ENCODE data around the gene SERPINB7. TPM values are rescaled to one million over a fixed set of nuclear protein-coding genes. Genes with fewer than 3 reads are reported as not detected.

The SERPINB7 gene
- total RNA-seq, 1 donor from 2014 or later = not detected

DNA sequence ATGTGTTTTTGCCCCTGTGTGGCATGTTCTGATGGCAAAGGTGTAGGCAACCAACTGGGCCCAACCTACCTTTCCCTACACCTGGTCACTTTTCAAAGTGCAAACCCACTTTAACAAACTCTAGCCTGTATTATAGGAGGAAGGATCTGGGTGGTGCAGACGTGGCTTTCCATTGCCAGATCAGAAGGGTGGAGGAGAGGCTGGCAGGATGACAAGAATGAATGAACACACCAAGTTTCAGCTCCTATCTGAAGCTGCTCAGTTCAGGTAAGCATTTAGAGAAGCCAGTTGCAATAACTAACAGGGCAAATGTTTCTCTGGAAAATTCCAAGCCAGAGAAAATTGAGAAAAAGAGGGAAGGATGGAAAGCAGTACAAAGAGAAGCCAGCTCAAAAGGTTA lies 707 bp upstream of the SERPINB7 start:
- Histone ChIP-seq H4K20me1 (ENCODE audit: low read depth) (no peaks in the 10 kb centered on the region), H3K27me3 (no peaks in the 10 kb centered on the region), H2AFZ (replicated peaks) (no peak overlapping the region), H3K9ac (no peak overlapping the region), H3K27ac (no peak overlapping the region), H3F3A (ENCODE audit: low read depth) (no peaks in the 10 kb centered on the region), H3K4me3 (no peak overlapping the region), H3K36me3 (no peaks in the 10 kb centered on the region), H3K4me1 (no peaks in the 10 kb centered on the region), H3K79me2 (ENCODE audit: low read depth) (no peaks in the 10 kb centered on the region), H3K9me3 (ENCODE audit: low read depth) (no peaks in the 10 kb centered on the region), H3K4me2 (no peak overlapping the region)
- no peak for DNase-seq (ENCODE audit: low spot score)
- Mint-ChIP-seq H3K9me3 (no peaks in the 10 kb centered on the region), H3K36me3 (no peaks in the 10 kb centered on the region), H3K4me3 (no peak overlapping the region), H3K4me1 (no peaks in the 10 kb centered on the region), H3K27ac (no peak overlapping the region), H3K27me3 (ENCODE audit: insufficient read depth, low read depth) (no peaks in the 10 kb centered on the region)
- TF ChIP-seq EZH2phosphoT487 (IDR thresholded peaks at IDR 0.05) (no peak), EZH2 (IDR thresholded peaks at IDR 0.05) (no peak), CTCF (IDR thresholded peaks at IDR 0.05) (no peak)

DNA sequence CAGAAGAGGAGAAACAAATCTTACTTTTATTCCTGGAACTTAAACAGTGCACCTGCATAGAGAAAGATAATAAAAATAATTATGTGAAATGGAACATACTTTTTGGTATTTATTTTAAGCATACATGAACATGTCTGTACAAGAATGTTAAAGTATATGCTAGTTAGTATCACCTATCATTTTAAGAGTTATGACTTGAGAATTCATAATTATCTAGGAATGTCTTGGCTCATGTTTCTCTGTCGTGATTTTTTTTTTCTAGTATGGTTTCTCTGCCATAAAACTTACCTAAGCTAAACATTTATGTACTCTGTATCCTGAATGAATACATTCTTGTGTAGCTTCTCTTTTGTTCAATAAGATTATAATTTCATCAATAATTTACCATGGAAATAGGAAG lies 4.2 kb downstream of the SERPINB7 start:
- no peaks in the 10 kb centered on the region for H3K27me3 ChIP-seq
- Mint-ChIP-seq H3K36me3 (no peaks in the 10 kb centered on the region), H3K4me3 (no peak overlapping the region), H3K9me3 (no peaks in the 10 kb centered on the region), H3K27me3 (ENCODE audit: insufficient read depth, low read depth) (no peaks in the 10 kb centered on the region), H3K27ac (no peak overlapping the region), H3K4me1 (no peaks in the 10 kb centered on the region)
- H3K4me3 ChIP-seq = no peak overlapping the region
- H2AFZ ChIP-seq (replicated peaks) = no peak overlapping the region
- H4K20me1 ChIP-seq (ENCODE audit: low read depth) = no peaks in the 10 kb centered on the region
- H3K9ac ChIP-seq = no peak overlapping the region
- no peak for TF ChIP-seq CTCF (IDR thresholded peaks at IDR 0.05)
- no peak for TF ChIP-seq EZH2 (IDR thresholded peaks at IDR 0.05)
- TF ChIP-seq EZH2phosphoT487 (IDR thresholded peaks at IDR 0.05) = no peak
- H3K4me2 ChIP-seq = no peak overlapping the region
- H3K27ac ChIP-seq = no peak overlapping the region
- H3K4me1 ChIP-seq = no peaks in the 10 kb centered on the region
- no peaks in the 10 kb centered on the region for H3K79me2 ChIP-seq (ENCODE audit: low read depth)
- no peaks in the 10 kb centered on the region for H3F3A ChIP-seq (ENCODE audit: low read depth)
- no peak for DNase-seq (ENCODE audit: low spot score)
- H3K9me3 ChIP-seq (ENCODE audit: low read depth) = no peaks in the 10 kb centered on the region
- H3K36me3 ChIP-seq = no peaks in the 10 kb centered on the region

- Mint-ChIP-seq H3K27ac (no peak overlapping the region), H3K27me3 (ENCODE audit: insufficient read depth, low read depth) (no peaks in the 10 kb centered on the region), H3K9me3 (no peaks in the 10 kb centered on the region), H3K4me1 (no peaks in the 10 kb centered on the region), H3K4me3 (no peak overlapping the region), H3K36me3 (no peaks in the 10 kb centered on the region)
- Histone ChIP-seq H4K20me1 (ENCODE audit: low read depth) (no peaks in the 10 kb centered on the region), H3K27ac (no peak overlapping the region), H3K9me3 (ENCODE audit: low read depth) (no peaks in the 10 kb centered on the region), H3K4me1 (no peaks in the 10 kb centered on the region), H3K79me2 (ENCODE audit: low read depth) (no peaks in the 10 kb centered on the region), H3K27me3 (no peaks in the 10 kb centered on the region), H3K9ac (no peak overlapping the region), H3K36me3 (no peaks in the 10 kb centered on the region), H3K4me2 (no peak overlapping the region), H2AFZ (replicated peaks) (no peak overlapping the region), H3K4me3 (no peak overlapping the region), H3F3A (ENCODE audit: low read depth) (no peaks in the 10 kb centered on the region)
- no peak for TF ChIP-seq EZH2 (IDR thresholded peaks at IDR 0.05)
- no peak for TF ChIP-seq CTCF (IDR thresholded peaks at IDR 0.05)
- TF ChIP-seq EZH2phosphoT487 (IDR thresholded peaks at IDR 0.05) = no peak
- no peak for DNase-seq (ENCODE audit: low spot score)
These were observed 8.2 kb downstream of the SERPINB7 start for GRCh38 chr18:63783394-63783793.
